GM18519 (cell line): Measurements from ENCODE around the gene AATK.

Source experiments
- ATAC-seq: cut with Tn5 transposase; IDR thresholded peaks from one replicate; pipeline ENCODE4 v1.9.1; 2021; ENCODE audit warnings: mild to moderate bottlenecking, moderate library complexity; ENCODE audit not compliant: unreplicated experiment, low FRiP score

The AATK gene

DNA sequence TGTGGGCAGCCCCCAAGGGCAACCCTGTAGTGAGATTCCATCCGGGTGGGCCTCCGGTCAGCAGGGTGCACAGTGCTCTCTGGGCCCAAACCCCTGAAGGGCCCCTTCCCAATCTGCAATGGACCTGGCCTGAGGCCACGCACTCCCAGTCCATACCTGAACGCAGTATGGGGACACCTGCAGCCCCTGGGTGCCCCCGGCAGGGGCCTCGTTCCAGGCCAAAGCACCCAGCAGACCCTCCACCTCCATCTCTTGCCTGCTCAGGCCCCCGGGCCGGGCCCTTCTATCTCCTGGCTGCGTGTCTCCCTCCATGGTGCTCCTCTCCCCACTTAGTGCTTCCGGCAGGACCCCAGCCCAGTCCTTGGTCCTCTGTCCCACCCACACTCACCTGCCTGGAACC lies 17.3 kb upstream of the AATK start:
- no peak for ATAC-seq

DNA sequence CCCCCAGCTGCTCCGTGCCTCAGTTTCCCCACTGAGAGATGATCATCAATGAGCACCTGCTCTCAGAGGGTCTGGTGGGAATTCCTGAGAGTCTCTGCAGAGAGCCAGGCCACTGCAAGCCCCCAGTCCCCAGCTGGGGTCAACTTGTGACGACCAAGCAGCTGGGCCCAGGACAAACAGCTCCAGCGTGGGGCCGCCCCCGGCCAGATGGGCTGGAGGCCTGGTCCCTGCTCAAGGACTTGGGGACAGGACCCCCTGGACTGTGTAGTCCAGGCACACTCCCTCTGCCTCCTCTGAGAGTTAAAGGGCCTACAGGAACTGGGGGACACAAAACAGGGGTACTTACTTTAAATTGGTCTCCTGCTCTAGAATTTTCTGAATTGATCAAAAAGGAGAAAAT lies 16.6 kb upstream of the AATK start:
- no peak for ATAC-seq

DNA sequence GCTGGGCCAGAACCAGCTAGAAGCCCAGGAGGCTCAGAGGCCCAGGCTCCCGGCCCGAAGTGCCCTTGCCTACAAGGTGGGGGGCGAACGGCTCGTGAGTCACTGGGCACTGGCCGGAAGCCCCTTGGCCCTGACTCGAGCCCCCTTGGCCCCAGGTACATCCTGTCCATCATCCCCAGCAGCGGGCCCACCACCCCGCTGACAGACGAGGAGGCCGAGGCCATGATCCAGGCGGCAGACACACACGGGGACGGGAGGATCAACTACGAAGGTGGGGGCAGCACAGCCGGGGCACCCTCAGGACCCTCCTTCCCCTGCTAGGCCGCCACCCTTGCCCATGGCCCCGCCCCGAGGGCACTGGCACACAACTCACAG lies 15.8 kb upstream of the AATK start:
- no peak for ATAC-seq

GRCh38 chr17:81180836-81181810 lies 15.1 kb upstream of the AATK start:
- no peak for ATAC-seq

- ATAC-seq = no peak
These were observed 13.8 kb upstream of the AATK start for GRCh38 chr17:81179861-81180260.

DNA sequence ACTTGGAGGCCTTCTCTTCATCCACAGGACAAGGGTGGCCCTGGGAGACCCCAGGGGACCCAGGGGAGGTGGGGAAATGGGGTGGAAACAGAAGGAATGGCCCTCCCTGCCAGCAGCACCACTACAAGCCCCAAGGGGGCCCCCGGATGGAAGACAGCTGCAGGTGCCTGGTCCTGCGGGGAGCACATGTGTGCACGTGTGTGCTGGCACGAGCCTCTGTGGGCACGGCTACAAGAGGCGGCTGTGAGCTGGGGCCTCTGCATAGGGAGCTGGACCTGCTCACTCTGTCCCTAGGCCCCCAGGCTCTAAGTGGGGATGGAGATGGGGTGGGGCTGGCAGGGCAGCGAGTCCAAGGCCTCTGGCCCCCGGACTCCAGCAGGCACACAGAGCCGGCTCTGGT lies 13.2 kb upstream of the AATK start:
- no peak for ATAC-seq

DNA sequence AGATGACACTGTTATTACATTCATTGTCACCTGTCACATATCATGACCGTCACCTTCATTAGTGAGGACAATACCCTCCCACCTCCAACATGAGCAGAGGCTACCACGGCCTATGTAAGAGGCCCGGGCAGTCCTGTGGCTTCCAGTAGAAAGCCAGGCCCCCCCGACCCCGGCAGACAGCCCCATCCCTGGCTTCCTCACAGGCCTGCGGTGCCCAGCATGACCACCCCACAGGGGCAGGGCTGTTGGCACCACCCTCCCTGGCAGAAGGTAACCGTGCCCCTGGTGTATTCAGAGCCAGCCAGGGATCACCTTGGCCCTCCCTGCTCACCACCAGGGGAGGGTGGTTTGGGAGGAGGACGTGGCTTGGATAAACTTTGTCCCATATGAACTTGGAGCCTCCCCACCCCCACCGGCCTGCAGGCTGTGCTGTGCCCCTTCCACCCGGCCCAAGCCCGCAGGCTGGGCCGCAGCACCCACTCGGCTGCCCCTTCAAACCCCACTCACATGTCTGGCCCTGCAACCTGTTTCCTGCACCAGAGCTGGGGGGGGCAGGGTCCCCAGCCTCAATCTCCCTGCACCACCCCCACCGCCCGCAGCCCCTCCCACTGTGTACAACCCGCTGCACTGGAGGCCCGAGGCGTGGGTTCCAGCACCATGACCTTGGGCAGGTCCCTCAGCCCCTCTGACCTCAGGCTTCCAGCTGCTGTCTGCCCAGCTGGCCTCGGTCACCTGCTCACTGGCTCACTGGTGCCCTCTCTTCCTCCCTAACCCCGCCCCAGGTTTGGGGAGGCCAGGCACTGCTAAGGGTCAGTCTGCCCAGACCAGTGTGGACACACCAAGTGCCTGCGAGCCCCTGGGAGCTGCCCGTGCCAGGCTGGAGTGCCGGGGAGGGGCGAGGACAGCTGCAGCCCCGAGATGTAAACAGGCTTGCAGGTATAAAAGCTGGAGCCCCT lies 12.4 kb upstream of the AATK start:
- ATAC-seq = no peak

- no peak for ATAC-seq
These were observed 10.6 kb upstream of the AATK start for GRCh38 chr17:81176666-81177065.

GRCh38 chr17:81173762-81174155 lies 7.7 kb upstream of the AATK start:
- ATAC-seq = no peak

DNA sequence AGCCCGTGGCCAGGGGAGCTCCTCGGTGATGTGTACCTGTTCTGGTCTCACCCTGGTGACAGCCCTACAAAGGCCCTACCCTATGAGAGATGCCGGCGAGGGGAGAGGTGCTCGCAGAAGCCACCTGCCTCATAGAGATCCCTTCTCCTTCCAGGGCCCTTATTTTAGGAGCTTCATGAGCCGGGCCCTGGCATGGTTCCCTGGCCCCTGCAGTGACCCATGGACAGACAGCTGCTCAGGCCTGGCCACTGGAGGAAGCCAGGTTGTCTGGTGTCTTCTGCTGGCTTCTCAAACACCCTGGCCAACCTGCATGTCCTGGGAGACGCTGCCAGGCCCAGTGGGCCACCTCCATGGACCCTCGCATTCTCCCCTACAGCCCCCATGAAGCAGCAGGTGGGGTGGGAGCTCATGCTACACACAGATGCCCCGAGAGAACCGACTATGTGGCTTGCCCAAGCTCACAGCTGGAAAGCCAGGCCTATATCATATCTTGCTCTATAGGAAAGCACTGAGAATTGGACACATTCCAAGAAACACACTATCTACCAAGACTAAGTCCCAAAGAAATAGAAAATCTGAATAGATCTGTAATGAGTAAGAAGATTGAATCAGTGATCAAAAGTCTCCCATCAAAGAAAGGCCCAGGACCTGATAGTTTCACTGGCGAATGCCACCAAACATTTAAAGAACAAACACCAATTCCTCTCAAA lies 7.2 kb upstream of the AATK start:
- no peak for ATAC-seq

DNA sequence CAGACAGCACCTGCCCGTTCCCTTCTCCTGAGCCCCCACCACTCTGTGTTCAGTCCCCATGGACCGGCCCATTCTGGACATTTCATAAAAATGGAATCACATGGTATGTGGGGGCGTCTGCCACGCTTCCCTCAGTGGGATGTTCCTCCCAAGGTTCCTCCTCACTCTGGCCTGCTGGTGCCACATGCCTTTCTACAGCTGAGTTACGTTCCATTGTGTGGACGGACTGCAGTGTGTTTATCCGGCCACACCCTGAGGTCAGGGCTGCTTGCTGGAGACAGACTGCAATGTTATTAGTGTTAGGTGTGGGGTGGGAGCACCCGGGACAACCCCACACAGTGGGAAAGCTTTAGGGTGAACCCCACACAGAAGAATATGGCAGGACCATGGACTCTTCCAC lies 5.9 kb upstream of the AATK start:
- no peak for ATAC-seq

DNA sequence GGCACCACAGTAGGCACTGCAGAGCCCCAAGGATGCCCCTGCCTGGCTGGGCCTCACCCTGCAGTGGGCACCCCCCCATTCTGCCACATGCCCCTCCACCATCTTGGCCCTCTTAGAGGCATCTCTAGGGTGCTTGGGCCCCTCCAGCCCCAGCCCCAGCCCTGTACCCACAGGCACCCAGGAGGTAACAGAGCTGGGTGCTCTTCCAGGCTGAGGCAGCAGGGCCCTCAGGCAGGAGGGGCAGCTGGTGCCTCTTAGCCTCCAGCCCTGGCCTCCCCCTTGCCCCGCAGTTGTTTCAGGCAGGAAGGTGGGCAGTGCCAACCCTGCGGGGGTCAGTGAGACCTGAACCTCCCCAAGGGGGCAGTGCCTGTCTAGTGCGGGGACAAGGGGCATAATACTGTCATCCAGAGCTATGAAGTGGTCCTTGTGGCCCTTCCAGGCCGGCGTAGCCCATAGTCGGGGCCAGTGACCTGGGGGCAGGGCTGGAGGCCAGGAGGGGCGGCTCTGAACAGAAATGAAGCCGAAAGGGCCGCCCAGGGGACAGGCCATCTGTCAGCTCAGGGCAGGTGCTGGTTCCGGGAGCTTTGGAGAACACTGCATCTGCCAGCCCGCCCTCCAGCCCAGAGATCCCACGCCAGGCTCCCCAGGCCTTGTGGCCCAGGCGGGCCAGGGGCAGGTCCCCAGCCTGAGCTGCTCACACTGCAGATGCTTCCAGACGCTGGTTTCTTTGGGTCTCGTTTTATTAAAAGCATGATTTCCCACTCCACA lies 4.9 kb upstream of the AATK start:
- ATAC-seq = no peak

DNA sequence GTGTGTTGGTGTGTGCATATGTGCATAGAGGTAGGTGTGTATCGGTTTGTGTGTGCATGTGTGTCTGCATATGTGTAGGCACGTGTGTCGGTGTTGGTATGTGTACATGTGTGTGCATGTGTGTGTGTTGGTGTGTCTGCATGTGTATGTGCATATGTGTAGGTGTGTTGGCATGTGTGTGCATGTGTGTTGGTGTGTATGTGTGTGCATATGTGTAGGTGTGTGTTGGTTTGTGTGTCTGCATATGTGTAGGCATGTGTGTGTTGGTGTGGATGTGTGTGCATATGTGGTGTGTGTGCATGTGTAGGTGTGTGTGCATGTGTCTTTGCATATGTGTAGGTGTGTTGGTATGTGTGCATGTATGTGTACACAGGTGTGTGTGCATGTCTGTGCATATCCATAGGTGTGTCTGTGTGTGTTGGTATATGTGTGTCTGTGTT lies 3.9 kb upstream of the AATK start:
- ATAC-seq = no peak

GRCh38 chr17:81167638-81168037 lies 1.6 kb upstream of the AATK start:
- no peak for ATAC-seq

- ATAC-seq = no peak
These were observed 1.1 kb upstream of the AATK start for GRCh38 chr17:81167194-81167524.

DNA sequence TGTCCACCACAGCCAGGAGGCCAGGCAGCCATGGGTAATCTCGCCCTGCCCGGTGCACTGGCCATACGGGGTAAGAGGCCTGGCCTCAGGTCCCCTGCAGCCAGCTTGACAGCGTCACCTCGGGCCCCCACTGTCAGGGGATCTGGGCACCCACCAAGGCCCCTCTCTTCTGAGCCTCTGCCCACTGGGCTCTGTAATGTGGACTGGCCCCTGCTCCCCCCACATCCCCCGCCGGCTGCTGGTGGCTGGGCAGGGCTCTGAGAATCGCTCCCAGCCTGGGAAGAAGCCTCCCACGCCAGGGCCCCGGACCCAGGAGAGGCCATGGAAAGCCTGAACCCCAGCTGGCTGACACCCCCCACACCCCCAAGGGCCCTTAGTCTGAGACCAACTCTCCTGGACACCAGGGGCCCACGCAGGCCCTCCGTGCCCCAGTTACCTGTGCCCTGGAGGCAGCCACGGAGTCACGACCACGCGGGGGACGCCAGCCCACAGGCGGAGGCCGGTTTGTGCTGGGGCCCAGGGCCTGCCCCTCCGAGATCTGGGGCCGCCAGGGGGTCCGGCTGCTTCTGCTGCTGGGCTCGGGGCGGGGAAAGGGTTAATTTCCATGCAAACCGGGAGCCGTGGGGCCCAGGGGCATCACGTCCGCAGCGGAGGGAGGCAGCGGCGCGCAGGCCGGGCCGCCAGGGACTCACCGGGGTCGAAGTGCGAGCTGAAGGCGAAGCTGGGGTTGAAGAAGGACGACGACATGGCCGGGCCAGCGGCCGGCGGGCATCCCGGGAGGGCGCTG lies 582 bp downstream of the AATK start, which contains the start of gene PVALEF:
TSS of gene PVALEF (plus strand) at position 262 of the 787 bp plus-strand sequence. CDS start 15,720 bp downstream, outside the sequence.
- ATAC-seq = no peak

GRCh38 chr17:81164371-81165245 lies 1.4 kb downstream of the AATK start:
- no peak for ATAC-seq

DNA sequence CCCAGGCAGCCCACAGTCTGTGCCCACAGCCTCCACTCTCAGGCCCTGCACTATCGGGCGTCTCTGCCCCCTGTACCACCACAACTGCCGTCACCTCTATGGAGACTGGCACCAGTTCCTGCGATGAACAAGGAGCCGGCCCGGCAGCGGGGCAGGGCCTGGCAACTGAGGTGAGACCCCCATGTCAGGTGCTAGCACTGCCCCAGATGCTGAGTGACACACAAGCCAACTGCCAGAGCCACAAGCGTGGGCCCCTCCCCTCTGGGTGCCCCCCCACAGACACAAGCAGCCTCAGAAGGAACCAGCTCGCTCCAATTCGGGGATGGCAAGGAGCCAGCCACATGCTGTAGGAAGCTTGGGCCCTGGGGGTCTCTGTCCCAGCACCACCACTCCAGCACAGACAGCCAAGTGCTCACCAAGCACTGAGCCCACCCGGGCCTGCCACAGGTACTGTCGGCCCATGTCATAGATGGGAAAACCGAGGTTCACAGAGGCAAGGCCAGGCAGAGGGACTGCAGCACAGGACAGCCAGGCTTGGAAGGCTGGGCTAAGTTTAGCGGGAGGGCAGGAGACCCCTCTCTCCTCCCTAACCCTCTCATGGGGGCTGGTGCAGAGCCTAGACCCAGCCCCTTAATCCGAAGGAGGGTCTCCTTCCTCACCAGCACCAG lies 2.2 kb downstream of the AATK start:
- no peak for ATAC-seq
